GM13976 (cell line): Measurements from ENCODE around the gene DIAPH2.
A peak's percentile ranks its signal among the peaks of the same experiment; 100 is the strongest.

Experiments used
- DNase-seq: peaks from one replicate; pipeline ENCODE4 v3.0.0; 2012; ENCODE audit warnings: low spot score
- CTCF ChIP-seq: IDR thresholded peaks from 2 replicates; pipeline ENCODE4 v1.5.1; 2012; ENCODE audit warnings: borderline replicate concordance, mild to moderate bottlenecking; ENCODE audit not compliant: insufficient read depth; ENCODE audit errors: extremely low read depth, missing control alignments, control extremely low read depth
- in situ Hi-C: fragments of 300-500 bp; cut with MboI; formaldehyde crosslinking; loops from one replicate; pipeline ENCODE4 v1.12.0; 2022; ENCODE audit warnings: low sequenced_read_pairs, mixed read lengths, inconsistent platforms; ENCODE audit not compliant: unreplicated experiment

DIAPH2 gene

GRCh38 chrX:97310373-97310772, 625.7 kb downstream of the DIAPH2 start:
- in situ Hi-C loops = no loop called here
- no peak for DNase-seq
- TF ChIP-seq CTCF = no peak

- no peak for DNase-seq
- no peak for TF ChIP-seq CTCF
- in situ Hi-C loops = no loop called here
These were observed 626.6 kb downstream of the DIAPH2 start for GRCh38 chrX:97311066-97311778.

GRCh38 chrX:97314345-97314744, 629.7 kb downstream of the DIAPH2 start:
- in situ Hi-C loops = no loop called here
- DNase-seq = no peak

GRCh38 chrX:97315939-97316338, 631.3 kb downstream of the DIAPH2 start:
- in situ Hi-C loops = no loop called here
- no peak for TF ChIP-seq CTCF
- DNase-seq = no peak

More at GRCh38 chrX:97314345-97314744, 629.7 kb downstream of the DIAPH2 start:
- no peak for TF ChIP-seq CTCF

- DNase-seq = no peak
- in situ Hi-C loops = no loop called here
- TF ChIP-seq CTCF = no peak
These were observed 635.7 kb downstream of the DIAPH2 start for GRCh38 chrX:97320305-97320704.

GRCh38 chrX:97322401-97322800, 637.8 kb downstream of the DIAPH2 start:
- no peak for DNase-seq
- no peak for TF ChIP-seq CTCF
- in situ Hi-C loops = no loop called here

GRCh38 chrX:97326456-97326855, 641.8 kb downstream of the DIAPH2 start:
- no peak for TF ChIP-seq CTCF
- in situ Hi-C loops = no loop called here
- peak; percentile 27 for DNase-seq
